Panc1 (cell line): ENCODE data around the gene DOK7. TPM values are rescaled to one million over a fixed set of nuclear protein-coding genes. Genes with fewer than 3 reads are reported as not detected.

ENCODE experiments used
- ATAC-seq: fragments of 200-7000 bp; cut with Tn5 transposase; 2 replicates; pipeline ENCODE4 v1.9.1; 2020; ENCODE audit warnings: mild to moderate bottlenecking, moderate library complexity
- BruUV-seq: library from RNA; stranded (reverse); fragments of 400-500 nt; replicated peaks from 2 replicates; lab custom pipeline; 2021; lab: Mats Ljungman, UMichigan
- CTCF ChIA-PET: fragments of 300-600 bp; sonication (Branson Sonifier 250); formaldehyde crosslinking; loops from one replicate; lab custom pipeline; 2022; ENCODE audit warnings: antibody characterized with exemption; lab: Charles Lee
- POLR2A ChIA-PET: fragments of 300-600 bp; sonication (Branson Sonifier 250); formaldehyde crosslinking; loops from one replicate; lab custom pipeline; 2022; ENCODE audit warnings: antibody characterized with exemption; lab: Charles Lee
- DNase-seq: peaks from one replicate; pipeline ENCODE4 v3.0.0-alpha.2; 2010; ENCODE audit warnings: low read depth, low spot score
- H3K27ac ChIP-seq: 2 replicates; pipeline ENCODE4 v1.5.1; 2011; ENCODE audit warnings: mild to moderate bottlenecking, low read length, inconsistent platforms
- H3K27me3 ChIP-seq: fragments of 200-500 bp; sonication (Bioruptor generic); 2 replicates; pipeline ENCODE4 v1.6.0; 2014; ENCODE audit warnings: low read length, inconsistent platforms; ENCODE audit not compliant: control insufficient read depth, insufficient read depth
- H3K36me3 ChIP-seq: fragments of 200-500 bp; sonication (Bioruptor generic); 2 replicates; pipeline ENCODE4 v1.5.1; 2014; ENCODE audit warnings: inconsistent platforms, mild to moderate bottlenecking, low read length, moderate library complexity; ENCODE audit not compliant: control insufficient read depth, insufficient read depth
- H3K4me1 ChIP-seq: 2 replicates; pipeline ENCODE4 v1.5.1; 2011; ENCODE audit warnings: inconsistent platforms, mild to moderate bottlenecking, low read length, moderate library complexity; ENCODE audit not compliant: control insufficient read depth, insufficient read depth
- H3K4me3 ChIP-seq, 2 experiments: 2 replicates each; pipeline ENCODE4 v1.5.1; 2011 to 2012; ENCODE audit warnings: low read depth in 2 of 2, low read length in 2 of 2, mild to moderate bottlenecking in 2 of 2, inconsistent platforms in 1 of 2, moderate library complexity in 1 of 2
- H3K9me3 ChIP-seq: fragments of 200-500 bp; sonication (Bioruptor generic); 2 replicates; pipeline ENCODE4 v1.5.1; 2014; ENCODE audit warnings: low read depth, mild to moderate bottlenecking, inconsistent platforms, low read length, moderate library complexity; ENCODE audit not compliant: control insufficient read depth, insufficient read depth
- POLR2AphosphoS5 ChIP-seq: IDR thresholded peaks from 2 replicates; pipeline ENCODE4 v1.6.1; 2012; ENCODE audit warnings: mild to moderate bottlenecking, low read depth, low read length, moderate library complexity
- SIN3A ChIP-seq: IDR thresholded peaks from 2 replicates; pipeline ENCODE4 v1.6.1; 2012; ENCODE audit warnings: low read depth, mild to moderate bottlenecking, low read length, moderate library complexity, borderline replicate concordance; ENCODE audit not compliant: insufficient read depth
- TCF7L2 ChIP-seq: IDR thresholded peaks from 2 replicates; pipeline ENCODE4 v1.6.1; 2011; ENCODE audit warnings: mild to moderate bottlenecking, low read depth, low read length, inconsistent platforms
- in situ Hi-C: cut with HindIII; loops from 2 replicates; pipeline ENCODE4 v1.10.0; 2016; ENCODE audit warnings: low sequenced_read_pairs, low pct_unique_long_range_greater_than_20kb
- intact Hi-C: fragments of 100-400 bp; cut with micrococcal nuclease; formaldehyde crosslinking; loops from one replicate; pipeline ENCODE4 v1.10.0; 2022; ENCODE audit not compliant: unreplicated experiment
- total RNA-seq: library from RNA; stranded (reverse); gene quantifications from one replicate; pipeline ENCODE4 v1.2.1, GENCODE V29; 2021; ENCODE audit not compliant: unreplicated experiment
- TF ChIP-seq, protein P1 (sequence below), 2 experiments: IDR thresholded peaks; 2 replicates each; pipeline ENCODE4 v1.6.1; 2011 to 2012; ENCODE audit warnings: low read depth in 2 of 2, control low read depth in 1 of 2, low read length in 1 of 2, mild to moderate bottlenecking in 1 of 2, moderate library complexity in 1 of 2; ENCODE audit not compliant: insufficient read depth in 1 of 2
- TF ChIP-seq, protein P2 (sequence below): fragments of 450-650 bp; IDR thresholded peaks from 2 replicates; pipeline ENCODE4 v1.5.1; 2017; ENCODE audit warnings: mild to moderate bottlenecking

DOK7 gene
- total RNA-seq, 1 experiment from 2014 or later: 2.4 TPM

GRCh38 chr4:3523628-3524221, 60.6 kb downstream of the DOK7 start:
- Histone ChIP-seq H3K27me3 (no peaks in the 10 kb centered on the region), H3K27ac (no peak overlapping the region), H3K4me1 (no peaks in the 10 kb centered on the region), H3K9me3 (no peaks in the 10 kb centered on the region), H3K36me3 (no peaks in the 10 kb centered on the region), H3K4me3 (no peak overlapping the region)
- ChIA-PET POLR2A (no interaction called here), CTCF (no interaction called here)
- BruUV-seq: no TSS peak
- no peak for DNase-seq
- in situ Hi-C loops: no loop called here
- TF ChIP-seq POLR2AphosphoS5 (no peak), SIN3A (no peak), TCF7L2 (no peak)
- TF ChIP-seq, protein P1, sequence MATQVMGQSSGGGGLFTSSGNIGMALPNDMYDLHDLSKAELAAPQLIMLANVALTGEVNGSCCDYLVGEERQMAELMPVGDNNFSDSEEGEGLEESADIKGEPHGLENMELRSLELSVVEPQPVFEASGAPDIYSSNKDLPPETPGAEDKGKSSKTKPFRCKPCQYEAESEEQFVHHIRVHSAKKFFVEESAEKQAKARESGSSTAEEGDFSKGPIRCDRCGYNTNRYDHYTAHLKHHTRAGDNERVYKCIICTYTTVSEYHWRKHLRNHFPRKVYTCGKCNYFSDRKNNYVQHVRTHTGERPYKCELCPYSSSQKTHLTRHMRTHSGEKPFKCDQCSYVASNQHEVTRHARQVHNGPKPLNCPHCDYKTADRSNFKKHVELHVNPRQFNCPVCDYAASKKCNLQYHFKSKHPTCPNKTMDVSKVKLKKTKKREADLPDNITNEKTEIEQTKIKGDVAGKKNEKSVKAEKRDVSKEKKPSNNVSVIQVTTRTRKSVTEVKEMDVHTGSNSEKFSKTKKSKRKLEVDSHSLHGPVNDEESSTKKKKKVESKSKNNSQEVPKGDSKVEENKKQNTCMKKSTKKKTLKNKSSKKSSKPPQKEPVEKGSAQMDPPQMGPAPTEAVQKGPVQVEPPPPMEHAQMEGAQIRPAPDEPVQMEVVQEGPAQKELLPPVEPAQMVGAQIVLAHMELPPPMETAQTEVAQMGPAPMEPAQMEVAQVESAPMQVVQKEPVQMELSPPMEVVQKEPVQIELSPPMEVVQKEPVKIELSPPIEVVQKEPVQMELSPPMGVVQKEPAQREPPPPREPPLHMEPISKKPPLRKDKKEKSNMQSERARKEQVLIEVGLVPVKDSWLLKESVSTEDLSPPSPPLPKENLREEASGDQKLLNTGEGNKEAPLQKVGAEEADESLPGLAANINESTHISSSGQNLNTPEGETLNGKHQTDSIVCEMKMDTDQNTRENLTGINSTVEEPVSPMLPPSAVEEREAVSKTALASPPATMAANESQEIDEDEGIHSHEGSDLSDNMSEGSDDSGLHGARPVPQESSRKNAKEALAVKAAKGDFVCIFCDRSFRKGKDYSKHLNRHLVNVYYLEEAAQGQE (IDR thresholded peaks at IDR 0.05; ENCODE audit: insufficient read depth in 1 of 2, low read depth in 2 of 2, low read length in 1 of 2): no peak
- TF ChIP-seq, protein P2, sequence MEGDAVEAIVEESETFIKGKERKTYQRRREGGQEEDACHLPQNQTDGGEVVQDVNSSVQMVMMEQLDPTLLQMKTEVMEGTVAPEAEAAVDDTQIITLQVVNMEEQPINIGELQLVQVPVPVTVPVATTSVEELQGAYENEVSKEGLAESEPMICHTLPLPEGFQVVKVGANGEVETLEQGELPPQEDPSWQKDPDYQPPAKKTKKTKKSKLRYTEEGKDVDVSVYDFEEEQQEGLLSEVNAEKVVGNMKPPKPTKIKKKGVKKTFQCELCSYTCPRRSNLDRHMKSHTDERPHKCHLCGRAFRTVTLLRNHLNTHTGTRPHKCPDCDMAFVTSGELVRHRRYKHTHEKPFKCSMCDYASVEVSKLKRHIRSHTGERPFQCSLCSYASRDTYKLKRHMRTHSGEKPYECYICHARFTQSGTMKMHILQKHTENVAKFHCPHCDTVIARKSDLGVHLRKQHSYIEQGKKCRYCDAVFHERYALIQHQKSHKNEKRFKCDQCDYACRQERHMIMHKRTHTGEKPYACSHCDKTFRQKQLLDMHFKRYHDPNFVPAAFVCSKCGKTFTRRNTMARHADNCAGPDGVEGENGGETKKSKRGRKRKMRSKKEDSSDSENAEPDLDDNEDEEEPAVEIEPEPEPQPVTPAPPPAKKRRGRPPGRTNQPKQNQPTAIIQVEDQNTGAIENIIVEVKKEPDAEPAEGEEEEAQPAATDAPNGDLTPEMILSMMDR: no peak
- no peak for ATAC-seq
- intact Hi-C loops: no loop called here

- DNase-seq: no peak
- in situ Hi-C loops (no loop called here), intact Hi-C loops (no loop called here)
- Histone ChIP-seq H3K4me3 (no peak overlapping the region), H3K27me3 (no peaks in the 10 kb centered on the region), H3K27ac (no peak overlapping the region), H3K9me3 (no peaks in the 10 kb centered on the region), H3K36me3 (no peaks in the 10 kb centered on the region), H3K4me1 (no peaks in the 10 kb centered on the region)
- POLR2A ChIA-PET: no interaction called here
- no TSS peak for BruUV-seq
- TF ChIP-seq SIN3A (no peak), POLR2AphosphoS5 (no peak)
- TF ChIP-seq, protein P1 (IDR thresholded peaks at IDR 0.05; ENCODE audit: insufficient read depth in 1 of 2, low read depth in 2 of 2, low read length in 1 of 2): no peak
- TF ChIP-seq, protein P2: no peak
- CTCF ChIA-PET: no interaction called here
- ATAC-seq: no peak
These were observed 61.2 kb downstream of the DOK7 start for GRCh38 chr4:3524349-3524748.
